Breast epithelium (tissue), 3 donors: ENCODE measurements around the gene THAP2.

Experiments used
- CTCF ChIP-seq, 3 donors: fragments of 450-650 bp; IDR thresholded peaks; one replicate each; pipeline ENCODE4 v1.5.1; 2016 to 2017; ENCODE audit warnings: antibody characterized with exemption in 3 of 3, mild to moderate bottlenecking in 3 of 3, moderate library complexity in 3 of 3
- POLR2A ChIP-seq: fragments of 450-650 bp; IDR thresholded peaks from one replicate; pipeline ENCODE4 v1.6.1; 2016; ENCODE audit warnings: antibody characterized with exemption, mild to moderate bottlenecking, moderate library complexity
- POLR2AphosphoS5 ChIP-seq, 3 donors: sonication (generic); formaldehyde crosslinking; IDR thresholded peaks; one replicate each; pipeline ENCODE4 v1.6.1; 2017; ENCODE audit warnings: antibody characterized with exemption in 3 of 3

GRCh38 chr12:71642264-71642663 lies 21.8 kb upstream of the THAP2 start:
- TF ChIP-seq CTCF (IDR thresholded peaks at IDR 0.05) (no peak), POLR2A (no peak), POLR2AphosphoS5 (IDR thresholded peaks at IDR 0.05) (no peak)
